Stimulated activated CD8-positive, alpha-beta memory T cell treated with anti-CD3 and anti-CD28 coated beads, Interleukin-4, amount 100 ng/mL, for 24 hours (primary cell): ENCODE measurements around the gene SMYD3.
"Not testable (repeated sequence)": the region's sequence is repeated elsewhere in the genome, so short reads cannot be mapped to it uniquely, and the experiment has no call there.

ENCODE experiments used
- DNase-seq: peaks from one replicate; pipeline ENCODE4 v3.0.0-alpha.2; 2020; ENCODE audit warnings: low read depth

The SMYD3 gene

GRCh38 chr1:246107516-246108277, 399.4 kb downstream of the SMYD3 start:
- DNase-seq, result no peak

GRCh38 chr1:246106342-246106763, 400.7 kb downstream of the SMYD3 start:
- no peak for DNase-seq

DNA sequence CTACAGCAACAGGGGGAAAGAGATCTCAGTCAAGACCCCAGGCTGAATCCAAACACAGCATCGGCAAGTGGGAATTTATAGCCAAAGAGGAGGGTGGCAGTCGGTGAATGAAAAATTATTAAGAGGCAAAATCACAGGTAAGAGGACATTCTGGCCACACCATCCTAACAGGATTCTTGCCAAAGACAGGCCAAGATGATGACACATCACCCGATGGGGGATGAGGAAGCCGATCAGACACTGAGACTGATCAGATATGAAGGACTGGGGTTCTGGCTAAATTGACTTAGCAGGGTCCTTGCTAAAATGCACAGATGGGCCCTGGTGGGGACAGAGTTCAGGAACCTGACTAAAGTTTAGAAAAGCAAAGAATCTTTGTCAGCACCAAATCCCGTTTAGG, 402.2 kb downstream of the SMYD3 start:
- DNase-seq, result no peak

DNA sequence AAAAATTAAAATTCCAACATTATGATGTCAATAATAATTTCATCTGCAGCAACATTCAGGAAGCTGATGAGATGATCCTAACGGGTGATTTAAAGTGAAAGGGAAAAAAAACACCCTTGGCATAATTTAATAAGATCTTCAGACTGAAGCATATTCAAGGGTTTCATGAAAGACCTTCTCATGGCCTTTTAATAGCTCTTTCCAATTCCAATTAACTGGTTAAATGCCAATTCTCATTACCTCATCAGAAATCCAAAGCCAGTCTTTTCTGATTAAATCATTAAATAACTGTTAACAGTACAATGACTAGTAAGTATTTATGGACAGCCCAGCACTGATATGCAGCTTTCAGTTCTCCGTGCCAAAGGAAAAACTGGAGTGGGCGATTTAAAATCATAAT, 407.5 kb downstream of the SMYD3 start:
- DNase-seq, result no peak

DNA sequence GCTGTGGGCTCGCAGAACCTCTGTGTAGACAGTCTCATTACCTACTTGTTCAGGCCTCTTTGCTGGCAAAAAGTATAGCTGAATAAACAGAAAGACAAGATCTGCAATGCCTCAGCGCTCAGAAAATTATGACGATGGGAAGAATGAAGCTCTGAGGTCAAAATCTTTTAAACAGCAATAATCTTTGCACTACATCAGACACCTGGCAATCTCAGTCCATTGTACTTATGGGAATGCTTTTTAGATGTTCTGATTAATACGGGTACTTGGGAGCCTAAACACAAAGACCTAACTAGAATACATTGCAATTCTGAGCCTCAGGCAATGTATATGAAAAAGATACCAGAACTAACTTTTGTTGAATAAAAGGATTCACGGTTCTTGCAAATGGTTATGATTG, 410.7 kb downstream of the SMYD3 start:
- DNase-seq, result no peak

DNA sequence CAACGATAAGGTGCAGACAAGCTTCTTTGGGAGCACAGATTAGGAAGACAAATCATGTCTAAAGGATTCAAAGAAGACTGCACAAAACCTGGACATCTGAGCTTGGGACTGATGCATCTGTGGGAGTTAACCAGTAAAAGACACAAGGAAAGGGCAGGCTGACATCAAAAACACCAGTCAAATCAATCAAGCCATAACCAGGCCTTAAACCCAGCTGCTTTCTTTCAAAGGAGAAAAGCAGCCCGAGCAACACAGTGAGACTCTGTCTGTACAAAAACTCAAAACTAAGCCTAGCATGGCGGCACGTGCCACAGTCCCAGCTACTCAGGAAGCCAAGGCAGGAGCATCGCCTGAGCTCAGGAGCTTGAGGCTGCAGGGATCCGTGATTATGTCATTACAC, 411.6 kb downstream of the SMYD3 start:
- DNase-seq, result no peak

- no peak for DNase-seq
These were observed 413.8 kb downstream of the SMYD3 start for GRCh38 chr1:246093230-246093629.

- DNase-seq, result no peak
These were observed 414.9 kb downstream of the SMYD3 start for GRCh38 chr1:246092136-246092535.

GRCh38 chr1:246091477-246091876, 415.6 kb downstream of the SMYD3 start:
- DNase-seq, result no peak

GRCh38 chr1:246086191-246086590, 420.9 kb downstream of the SMYD3 start:
- DNase-seq, result no peak

DNA sequence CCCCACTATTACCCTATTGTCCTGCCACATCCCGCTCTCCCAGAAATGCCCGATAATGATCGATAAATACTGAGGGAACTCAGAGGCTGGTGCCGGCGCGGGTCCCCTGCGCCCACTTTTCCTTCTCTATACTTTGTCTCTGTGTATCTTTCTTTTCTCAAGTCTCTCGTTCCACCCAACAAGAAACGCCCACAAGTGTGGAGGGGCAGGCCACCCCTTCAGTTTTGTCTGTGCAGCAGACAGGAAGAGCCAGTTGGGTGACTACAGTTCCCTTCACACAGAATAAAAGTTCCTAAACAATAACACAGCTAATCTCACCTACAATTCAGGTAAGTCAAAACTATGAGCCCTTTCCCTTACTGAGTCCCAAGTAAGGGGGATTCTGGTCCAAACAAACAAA, 423.7 kb downstream of the SMYD3 start:
- no peak for DNase-seq

DNA sequence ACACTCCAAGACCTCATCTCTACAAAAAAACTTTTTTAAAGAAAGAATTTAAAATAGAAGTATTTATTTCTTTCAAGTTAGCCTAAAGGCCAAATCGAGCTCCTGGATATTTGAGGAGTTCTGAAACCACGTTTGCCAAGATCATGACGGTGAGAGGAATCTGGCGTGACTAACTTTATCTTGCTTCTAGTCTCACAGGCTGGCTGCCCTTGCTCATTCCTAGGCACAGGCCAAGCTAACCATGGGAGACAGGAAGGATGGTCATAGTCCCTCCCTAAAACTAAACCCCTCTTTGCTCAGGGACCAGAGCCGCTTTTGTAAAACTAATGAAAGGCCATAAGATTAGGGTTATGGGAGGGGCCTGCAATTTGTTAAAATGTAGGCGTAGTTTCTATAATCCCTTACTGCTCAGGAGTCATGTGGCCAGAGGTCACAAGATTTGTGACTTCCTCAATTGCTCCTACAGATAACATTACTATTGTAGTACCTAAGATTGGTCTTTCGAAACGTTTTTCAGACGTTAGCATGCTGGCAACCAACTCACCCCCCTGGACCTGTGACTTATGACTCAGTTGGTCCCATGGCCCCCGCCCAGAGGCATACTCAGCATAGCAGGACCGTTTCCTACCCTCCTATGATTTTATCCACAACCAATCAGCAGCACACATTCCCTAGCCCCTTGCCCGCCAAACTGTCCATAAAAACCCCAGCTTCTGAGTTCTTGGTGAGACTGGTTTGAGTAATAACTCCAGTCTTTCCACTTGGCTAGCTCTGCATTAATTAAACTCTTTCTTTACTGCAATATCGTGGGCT, 425.0 kb downstream of the SMYD3 start:
- no peak for DNase-seq

DNA sequence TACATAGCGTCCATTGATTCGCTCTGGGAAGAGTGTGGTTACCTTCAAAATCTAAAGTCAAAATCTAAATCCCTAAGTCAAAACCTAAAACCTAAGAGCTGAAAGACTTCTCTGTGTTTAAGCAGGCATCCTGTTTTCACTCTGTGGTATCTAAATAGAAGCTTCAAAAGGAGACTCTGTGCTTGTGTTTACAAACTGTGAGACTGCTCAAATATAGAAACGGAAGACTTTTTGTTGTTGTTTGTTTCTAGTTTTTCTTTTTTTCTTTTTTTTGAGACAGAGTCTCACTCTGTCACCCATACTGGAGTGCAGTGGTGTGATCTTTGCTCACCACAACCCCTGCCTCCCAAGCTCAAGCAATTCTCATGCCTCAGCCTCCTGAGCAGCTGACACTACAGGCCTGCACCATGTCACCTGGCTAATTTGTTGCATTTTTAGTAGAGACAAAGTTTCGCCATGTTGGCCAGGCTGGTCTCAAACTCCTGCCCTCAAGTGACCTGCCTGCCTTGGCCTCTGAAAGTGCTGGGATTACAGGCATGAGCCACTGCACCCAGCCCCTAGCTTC, 425.9 kb downstream of the SMYD3 start:
- DNase-seq, result no peak

GRCh38 chr1:246080031-246080430, 427.0 kb downstream of the SMYD3 start:
- no peak for DNase-seq

DNA sequence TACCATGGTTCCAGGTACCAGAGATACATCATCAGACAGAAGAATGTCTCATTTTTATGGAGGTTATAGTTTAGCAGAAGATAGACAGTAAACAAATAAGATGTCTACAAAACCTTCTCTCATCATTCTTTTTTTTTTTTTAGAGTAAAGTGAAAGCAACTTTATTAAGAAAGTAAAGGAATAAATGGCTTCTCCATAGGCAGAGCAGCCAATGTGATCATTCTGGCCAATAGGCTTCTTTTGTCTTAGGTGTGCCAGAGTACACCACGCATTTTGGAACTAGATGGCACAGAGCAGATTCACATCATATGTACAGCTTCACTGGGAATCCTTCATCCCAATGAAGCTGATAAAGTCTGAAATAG, 428.2 kb downstream of the SMYD3 start:
- no peak for DNase-seq

DNA sequence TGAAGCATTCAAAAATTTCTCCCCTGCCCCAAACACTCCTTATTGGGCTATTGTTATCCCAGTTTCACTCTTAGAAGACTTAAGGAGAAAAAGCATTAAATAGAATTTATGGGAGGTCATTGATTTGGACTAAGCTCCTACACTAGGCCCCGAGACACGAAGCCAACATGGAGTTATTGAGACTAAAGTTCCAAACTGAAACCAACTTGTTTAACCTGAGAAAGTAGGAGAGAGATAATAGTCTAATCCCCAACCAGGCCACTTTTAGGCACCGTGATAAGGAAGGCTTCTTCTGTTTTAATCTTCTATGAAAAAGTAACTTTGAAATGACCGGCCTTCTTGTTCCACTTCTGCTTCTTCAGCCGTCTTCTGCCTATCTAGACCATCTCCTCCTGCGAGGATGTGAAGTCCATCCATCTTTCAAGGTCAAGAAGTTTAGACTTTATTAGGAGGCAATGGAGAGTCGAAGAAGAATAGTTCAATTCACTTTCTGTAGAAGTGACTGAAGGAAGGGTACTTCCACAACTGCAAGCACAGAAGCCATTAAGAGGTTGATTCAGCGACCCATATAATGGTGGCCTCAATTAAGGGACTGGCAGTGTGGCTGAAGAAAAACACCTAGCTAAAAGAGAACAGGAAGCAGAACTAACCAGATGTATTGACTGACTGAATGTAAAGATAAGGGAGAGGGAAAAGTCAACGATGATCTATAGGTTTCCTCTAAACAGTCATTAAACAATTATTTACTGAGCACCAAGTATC, 428.8 kb downstream of the SMYD3 start:
- DNase-seq, result no peak

GRCh38 chr1:246077476-246077875, 429.6 kb downstream of the SMYD3 start:
- DNase-seq, result no peak

DNA sequence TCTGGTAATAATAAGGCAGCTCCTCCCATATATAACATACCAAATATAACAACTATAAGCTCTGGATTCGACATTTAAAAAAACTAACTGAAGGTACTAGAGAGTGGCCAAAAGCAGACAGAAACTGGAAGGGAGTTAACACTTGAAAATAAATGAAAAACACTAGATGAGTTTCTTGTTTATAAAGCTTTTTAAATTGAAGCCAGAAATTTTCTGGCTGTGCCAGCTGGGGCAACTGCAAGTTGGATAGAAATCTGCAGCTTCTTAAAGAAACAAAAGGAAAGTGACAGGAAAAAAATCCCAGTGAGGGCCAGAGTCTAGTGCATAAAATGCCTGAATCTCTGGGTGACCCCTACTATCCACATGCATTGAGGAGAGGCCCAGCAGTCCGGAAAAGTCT, 432.7 kb downstream of the SMYD3 start:
- DNase-seq, result no peak

DNA sequence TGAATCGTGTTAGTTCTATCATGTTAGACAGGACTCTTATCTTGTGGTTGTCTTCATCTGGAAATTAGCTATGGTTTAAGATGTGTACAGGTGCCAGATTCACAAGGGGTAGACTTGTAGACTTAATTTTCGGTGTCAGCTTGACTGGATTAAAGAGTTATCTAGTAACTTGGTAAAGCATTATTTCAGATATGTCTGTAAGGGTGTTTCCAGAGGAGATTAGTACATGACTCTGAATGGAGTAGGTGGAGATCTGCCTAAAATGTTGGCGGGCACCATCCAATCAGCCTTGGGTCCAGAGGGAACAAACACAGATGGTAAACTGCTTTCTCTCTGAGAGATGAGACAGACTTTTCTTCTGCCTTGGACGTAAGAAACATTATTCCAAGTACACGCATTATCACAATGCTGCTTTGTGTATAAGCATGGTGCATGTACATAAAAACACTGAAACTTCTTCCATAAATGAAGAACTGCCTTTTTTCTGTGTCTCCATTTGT, 434.6 kb downstream of the SMYD3 start:
- DNase-seq, result no peak

DNA sequence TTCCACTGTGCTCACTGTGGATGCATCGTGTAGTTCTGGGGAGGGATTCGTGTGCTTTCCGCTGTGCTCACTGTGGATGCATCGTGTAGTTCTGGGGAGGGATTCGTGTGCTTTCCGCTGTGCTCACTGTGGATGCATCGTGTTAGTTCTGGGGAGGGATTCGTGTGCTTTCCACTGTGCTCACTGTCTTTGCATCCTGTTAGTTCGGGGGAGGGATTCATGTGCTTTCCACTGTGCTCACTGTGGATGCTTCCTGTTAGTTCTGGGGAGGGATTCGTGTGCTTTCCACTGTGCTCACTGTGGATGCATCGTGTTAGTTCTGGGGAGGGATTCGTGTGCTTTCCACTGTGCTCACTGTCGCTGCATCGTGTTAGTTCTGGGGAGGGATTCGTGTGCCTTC, 435.1 kb downstream of the SMYD3 start:
- not testable (repeated sequence) for DNase-seq

DNA sequence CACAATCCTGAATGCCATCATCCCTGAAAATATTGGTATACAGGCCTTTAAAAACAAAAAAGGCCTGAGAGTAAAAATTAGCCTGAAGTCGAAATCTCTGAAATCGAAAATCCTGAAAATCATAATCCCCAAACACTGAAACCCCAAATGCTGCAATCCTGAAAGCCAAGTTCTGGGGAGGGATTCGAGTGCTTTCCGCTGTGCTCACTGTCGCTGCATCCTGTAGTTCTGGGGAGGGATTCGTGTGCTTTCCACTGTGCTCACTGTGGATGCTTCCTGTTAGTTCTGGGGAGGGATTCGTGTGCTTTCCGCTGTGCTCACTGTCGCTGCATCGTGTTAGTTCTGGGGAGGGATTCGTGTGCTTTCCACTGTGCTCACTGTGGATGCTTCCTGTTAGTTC, 435.5 kb downstream of the SMYD3 start:
- DNase-seq, result not testable (repeated sequence)

GRCh38 chr1:246069581-246069980, 437.5 kb downstream of the SMYD3 start:
- DNase-seq, result no peak
